Measurements from ENCODE around the gene MPP3. TPM values are rescaled to one million over a fixed set of nuclear protein-coding genes. Genes with fewer than 3 reads are reported as not detected.

MPP3 gene
- total RNA-seq, 1 experiment from 2014 or later: 6.9 TPM

DNA sequence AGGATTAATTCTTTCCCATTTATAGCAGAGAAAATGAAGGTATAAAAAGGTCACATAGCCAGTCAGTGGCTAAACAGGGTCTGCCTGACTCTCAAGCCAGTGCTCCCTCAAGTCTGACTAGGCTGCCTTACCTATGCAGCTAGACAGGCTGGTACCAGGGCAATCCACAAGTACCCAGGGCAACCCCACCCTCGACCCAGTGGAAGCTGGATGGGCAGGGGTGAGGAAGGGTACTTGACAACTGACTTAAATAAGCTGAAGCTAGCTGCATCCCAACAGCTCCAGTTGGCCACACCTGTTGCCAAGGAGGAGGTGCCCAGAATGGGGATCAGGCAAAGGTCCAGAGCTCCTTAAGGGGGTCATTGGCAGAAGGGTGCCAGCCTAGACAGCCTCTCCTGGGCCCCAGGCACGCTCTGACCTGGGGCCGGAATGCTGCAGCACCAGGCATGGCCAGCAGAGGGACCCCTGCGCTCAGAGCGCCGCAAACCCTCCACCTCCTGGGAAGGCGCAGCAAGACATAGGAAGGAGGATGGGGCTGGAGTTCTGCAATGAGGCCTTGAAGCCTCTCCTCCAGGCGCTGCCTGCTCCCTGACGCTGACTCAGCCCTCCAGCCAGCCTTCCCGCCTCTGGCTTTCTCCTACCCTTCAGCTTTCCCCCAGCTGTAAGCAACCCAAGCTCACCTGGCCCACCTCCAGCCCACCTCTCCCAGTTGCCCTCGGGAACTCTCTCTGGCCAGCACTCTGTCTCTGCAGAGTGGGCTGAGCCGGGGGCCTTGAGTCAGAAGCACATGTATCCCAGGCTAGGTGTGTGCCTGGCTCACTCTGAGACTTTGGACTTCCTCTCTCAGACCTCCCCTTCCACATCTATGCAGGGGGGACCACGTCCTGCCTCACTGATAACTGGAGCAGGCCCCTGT, 45.6 kb upstream of the MPP3 start:
- TF ChIP-seq, protein P1, sequence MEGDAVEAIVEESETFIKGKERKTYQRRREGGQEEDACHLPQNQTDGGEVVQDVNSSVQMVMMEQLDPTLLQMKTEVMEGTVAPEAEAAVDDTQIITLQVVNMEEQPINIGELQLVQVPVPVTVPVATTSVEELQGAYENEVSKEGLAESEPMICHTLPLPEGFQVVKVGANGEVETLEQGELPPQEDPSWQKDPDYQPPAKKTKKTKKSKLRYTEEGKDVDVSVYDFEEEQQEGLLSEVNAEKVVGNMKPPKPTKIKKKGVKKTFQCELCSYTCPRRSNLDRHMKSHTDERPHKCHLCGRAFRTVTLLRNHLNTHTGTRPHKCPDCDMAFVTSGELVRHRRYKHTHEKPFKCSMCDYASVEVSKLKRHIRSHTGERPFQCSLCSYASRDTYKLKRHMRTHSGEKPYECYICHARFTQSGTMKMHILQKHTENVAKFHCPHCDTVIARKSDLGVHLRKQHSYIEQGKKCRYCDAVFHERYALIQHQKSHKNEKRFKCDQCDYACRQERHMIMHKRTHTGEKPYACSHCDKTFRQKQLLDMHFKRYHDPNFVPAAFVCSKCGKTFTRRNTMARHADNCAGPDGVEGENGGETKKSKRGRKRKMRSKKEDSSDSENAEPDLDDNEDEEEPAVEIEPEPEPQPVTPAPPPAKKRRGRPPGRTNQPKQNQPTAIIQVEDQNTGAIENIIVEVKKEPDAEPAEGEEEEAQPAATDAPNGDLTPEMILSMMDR (conservative IDR thresholded peaks at IDR 0.05): peak; percentile 93
- DNase-seq: peak; percentile 94

More for the DNA sequence above, 45.6 kb upstream of the MPP3 start:
- Histone ChIP-seq H4K8ac (replicated peaks; ENCODE audit: insufficient read length, low read depth, low read length) (no peak overlapping the region), H3K9me3 (ENCODE audit: control insufficient read depth, low read depth, low read length) (no peaks in the 10 kb centered on the region), H2AFZ (ENCODE audit: low read length) (no peak overlapping the region), H3K4me2 (ENCODE audit: insufficient read depth, insufficient read length, low read length) (no peak overlapping the region), H2BK120ac (ENCODE audit: low read depth, low read length, poor library complexity, severe bottlenecking) (no peak overlapping the region), H3K79me2 (ENCODE audit: insufficient read depth, low read length) (no peaks in the 10 kb centered on the region), H2AK5ac (ENCODE audit: insufficient read length, low read length) (no peak overlapping the region), H3K79me1 (ENCODE audit: insufficient read depth, low read depth, low read length, poor library complexity, severe bottlenecking) (no peaks in the 10 kb centered on the region), H3K23me2 (ENCODE audit: insufficient read length, low read depth, low read length, poor library complexity, severe bottlenecking) (no peaks in the 10 kb centered on the region), H3K56ac (ENCODE audit: insufficient read length, low read depth, low read length) (no peak overlapping the region), H2BK15ac (ENCODE audit: low read depth, low read length) (no peak overlapping the region), H3K14ac (ENCODE audit: insufficient read depth, low read length) (no peak overlapping the region), H3K27ac (ENCODE audit: insufficient read length, low read depth, low read length) (no peak overlapping the region), H2BK12ac (ENCODE audit: insufficient read length, low read depth, low read length) (no peak overlapping the region), H4K5ac (ENCODE audit: insufficient read length, low read depth, low read length) (no peak overlapping the region), H3K9ac (ENCODE audit: extremely low read depth, insufficient read length, low read length) (no peak overlapping the region), H3K27me3 (ENCODE audit: insufficient read depth, low read length) (no peaks in the 10 kb centered on the region), H4K91ac (ENCODE audit: insufficient read length, low read depth, low read length) (no peak overlapping the region), H3K4me1 (ENCODE audit: insufficient read depth, low read length) (peaks cover 3% of the 10 kb centered on the region; the same call in 1 of the 2 replicates), H2BK5ac (ENCODE audit: insufficient read length, low read length) (no peak overlapping the region), H3K4ac (ENCODE audit: low read depth, low read length) (no peak overlapping the region), H3K18ac (ENCODE audit: insufficient read length, low read depth, low read length) (no peak overlapping the region), H3T11ph (ENCODE audit: low read length) (no peak overlapping the region), H2BK20ac (ENCODE audit: low read depth, low read length, poor library complexity, severe bottlenecking) (no peak overlapping the region), H3K23ac (ENCODE audit: insufficient read length, low read depth, low read length) (no peak overlapping the region), H4K20me1 (ENCODE audit: control insufficient read depth, insufficient read depth, insufficient read length) (peaks cover 4% of the 10 kb centered on the region)
- H3K4me1 Mint-ChIP-seq: peaks cover 9 to 14% of the 10 kb centered on the region in 2 experiments
- no peaks in the 10 kb centered on the region for H3K9me3 Mint-ChIP-seq
- H3K27ac Mint-ChIP-seq: peak overlapping the region in 2 of 3 experiments; percentile 45 to 65; a peak in 5 of 7 replicates
- H3K36me3 Mint-ChIP-seq (ENCODE audit: insufficient read depth in 1 of 3, low read depth in 3 of 3): peaks cover 5 to 14% (median 13%) of the 10 kb centered on the region in 3 experiments; a peak in 5 of 7 replicates
- no peak overlapping the region for H3K4me3 Mint-ChIP-seq
- peaks cover 3% of the 10 kb centered on the region for H3K27me3 Mint-ChIP-seq (ENCODE audit: low read depth)
- no CpG with 5 or more reads among the region's 13 CpGs for WGBS (ENCODE audit: extremely low coverage, insufficient read length, low lambda C conversion rate)

Measured in H9 (cell line).